DOHH2 (cell line): Measurements from ENCODE around the gene HERC2.

ENCODE experiments used
- H3F3A ChIP-seq: fragments of 200-600 bp; sonication (generic), shearing (Covaris generic); 2 replicates; pipeline ENCODE4 v1.6.0; 2016; ENCODE audit warnings: antibody characterized with exemption, mild to moderate bottlenecking; ENCODE audit not compliant: control insufficient read depth, insufficient read depth
- H3K27ac ChIP-seq: fragments of 200-600 bp; sonication (generic); 2 replicates; pipeline ENCODE4 v1.5.1; 2014; ENCODE audit warnings: low read depth, mild to moderate bottlenecking, low read length, moderate library complexity
- H3K27me3 ChIP-seq: fragments of 200-600 bp; sonication (generic); 2 replicates; pipeline ENCODE4 v1.6.1; 2014; ENCODE audit warnings: mild to moderate bottlenecking, low read length, mixed read lengths; ENCODE audit not compliant: control insufficient read depth
- H3K36me3 ChIP-seq: fragments of 200-600 bp; sonication (generic); 2 replicates; pipeline ENCODE4 v1.6.1; 2014; ENCODE audit warnings: mild to moderate bottlenecking, low read length, moderate library complexity, mixed read lengths; ENCODE audit not compliant: control insufficient read depth
- H3K4me1 ChIP-seq: fragments of 200-600 bp; sonication (generic); 2 replicates; pipeline ENCODE4 v1.6.1; 2014; ENCODE audit warnings: mild to moderate bottlenecking, low read length, mixed read lengths; ENCODE audit not compliant: control insufficient read depth
- H3K4me2 ChIP-seq: fragments of 200-600 bp; sonication (generic); 2 replicates; pipeline ENCODE4 v1.6.0; 2014; ENCODE audit warnings: mild to moderate bottlenecking, low read length, moderate library complexity
- H3K4me3 ChIP-seq: fragments of 200-600 bp; sonication (generic); 2 replicates; pipeline ENCODE4 v1.5.1; 2014; ENCODE audit warnings: mild to moderate bottlenecking, low read length, mixed read lengths
- H3K79me2 ChIP-seq: fragments of 200-600 bp; sonication (generic); 2 replicates; pipeline ENCODE4 v1.6.1; 2014; ENCODE audit warnings: mild to moderate bottlenecking, low read length, mixed read lengths; ENCODE audit not compliant: control insufficient read depth
- H3K9me2 ChIP-seq: fragments of 200-600 bp; sonication (generic); replicated peaks from 2 replicates; pipeline ENCODE4 v1.6.1; 2014; ENCODE audit warnings: mild to moderate bottlenecking, low read length, mixed read lengths; ENCODE audit not compliant: control insufficient read depth
- H3K9me3 ChIP-seq: fragments of 200-600 bp; sonication (generic); 2 replicates; pipeline ENCODE4 v1.6.1; 2014; ENCODE audit warnings: antibody characterized with exemption, low read length, mixed read lengths; ENCODE audit not compliant: control insufficient read depth, insufficient read depth
- H4K20me1 ChIP-seq: fragments of 200-600 bp; sonication (generic); 2 replicates; pipeline ENCODE4 v1.6.0; 2014; ENCODE audit warnings: low read depth, mild to moderate bottlenecking, antibody characterized with exemption, low read length, moderate library complexity; ENCODE audit not compliant: control insufficient read depth, insufficient read depth
- EZH2phosphoT487 ChIP-seq: fragments of 200-600 bp; sonication (generic); IDR thresholded peaks from 2 replicates; pipeline ENCODE4 v1.6.1; 2017; ENCODE audit warnings: borderline replicate concordance, mild to moderate bottlenecking, antibody characterized with exemption, low read length, moderate library complexity, mixed read lengths
- TF ChIP-seq, protein P1 (sequence below): fragments of 200-600 bp; sonication (generic); IDR thresholded peaks from one replicate; pipeline ENCODE4 v1.5.1; 2014; ENCODE audit warnings: antibody characterized with exemption, mild to moderate bottlenecking, low read depth, low read length; ENCODE audit not compliant: poor library complexity, severe bottlenecking

HERC2 gene

GRCh38 chr15:28094732-28095521, 227.1 kb downstream of the HERC2 start:
- Histone ChIP-seq H3K4me2 (peak overlapping the region; percentile 100), H3K27me3 (peaks cover 56% of the 10 kb centered on the region), H3K4me1 (peaks cover 18% of the 10 kb centered on the region), H3F3A (no peaks in the 10 kb centered on the region), H4K20me1 (no peaks in the 10 kb centered on the region), H3K27ac (no peak overlapping the region), H3K36me3 (no peaks in the 10 kb centered on the region), H3K79me2 (no peaks in the 10 kb centered on the region), H3K9me2 (no peaks in the 10 kb centered on the region), H3K4me3 (peak overlapping the region; percentile 79), H3K9me3 (peaks cover 12% of the 10 kb centered on the region)
- TF ChIP-seq, protein P1, sequence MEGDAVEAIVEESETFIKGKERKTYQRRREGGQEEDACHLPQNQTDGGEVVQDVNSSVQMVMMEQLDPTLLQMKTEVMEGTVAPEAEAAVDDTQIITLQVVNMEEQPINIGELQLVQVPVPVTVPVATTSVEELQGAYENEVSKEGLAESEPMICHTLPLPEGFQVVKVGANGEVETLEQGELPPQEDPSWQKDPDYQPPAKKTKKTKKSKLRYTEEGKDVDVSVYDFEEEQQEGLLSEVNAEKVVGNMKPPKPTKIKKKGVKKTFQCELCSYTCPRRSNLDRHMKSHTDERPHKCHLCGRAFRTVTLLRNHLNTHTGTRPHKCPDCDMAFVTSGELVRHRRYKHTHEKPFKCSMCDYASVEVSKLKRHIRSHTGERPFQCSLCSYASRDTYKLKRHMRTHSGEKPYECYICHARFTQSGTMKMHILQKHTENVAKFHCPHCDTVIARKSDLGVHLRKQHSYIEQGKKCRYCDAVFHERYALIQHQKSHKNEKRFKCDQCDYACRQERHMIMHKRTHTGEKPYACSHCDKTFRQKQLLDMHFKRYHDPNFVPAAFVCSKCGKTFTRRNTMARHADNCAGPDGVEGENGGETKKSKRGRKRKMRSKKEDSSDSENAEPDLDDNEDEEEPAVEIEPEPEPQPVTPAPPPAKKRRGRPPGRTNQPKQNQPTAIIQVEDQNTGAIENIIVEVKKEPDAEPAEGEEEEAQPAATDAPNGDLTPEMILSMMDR = no peak
- no peak for TF ChIP-seq EZH2phosphoT487

DNA sequence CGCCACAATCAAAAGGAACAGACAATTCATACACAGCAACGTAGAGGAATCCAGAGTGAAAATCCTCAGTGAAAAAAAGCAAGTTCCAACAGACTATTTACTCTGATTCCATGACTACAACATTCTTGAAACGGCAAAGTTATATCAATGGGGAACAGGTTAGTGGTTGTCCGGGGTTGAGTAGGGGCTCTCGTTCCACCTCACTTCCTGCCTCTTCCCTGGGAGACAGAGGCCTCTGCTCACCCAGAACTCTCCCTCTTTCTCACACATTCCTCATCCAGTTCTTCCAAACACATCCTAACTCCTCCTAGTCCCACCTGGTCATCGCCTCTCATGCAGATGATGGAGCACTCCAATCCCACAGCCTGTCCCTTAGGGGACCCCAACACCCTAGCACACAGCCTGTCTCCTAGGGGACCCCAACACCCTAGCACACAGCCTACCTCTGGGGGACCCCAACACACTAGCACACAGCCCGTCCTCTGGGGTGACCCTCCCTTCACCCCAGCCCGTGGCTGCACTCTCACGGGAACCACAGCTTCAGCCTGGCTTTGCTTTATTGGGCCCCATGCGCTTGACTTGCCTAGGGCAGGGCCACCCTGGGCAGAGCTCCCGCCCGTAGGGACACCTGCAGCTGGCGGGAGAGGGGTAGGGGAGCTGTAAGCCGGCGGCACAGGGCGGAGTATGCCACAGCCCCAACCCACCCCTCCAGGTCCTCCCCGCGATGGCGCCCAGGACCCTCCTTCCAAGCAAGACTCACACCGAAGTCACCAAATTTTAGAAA, 228.0 kb downstream of the HERC2 start:
- peaks cover 54% of the 10 kb centered on the region for H3K27me3 ChIP-seq
- H3K79me2 ChIP-seq = no peaks in the 10 kb centered on the region
- peaks cover 18% of the 10 kb centered on the region for H3K4me1 ChIP-seq
- H4K20me1 ChIP-seq = no peaks in the 10 kb centered on the region
- H3F3A ChIP-seq = no peaks in the 10 kb centered on the region
- H3K9me3 ChIP-seq = peaks cover 12% of the 10 kb centered on the region
- no peak for TF ChIP-seq EZH2phosphoT487
- TF ChIP-seq, protein P1 = no peak
- no peaks in the 10 kb centered on the region for H3K9me2 ChIP-seq
- H3K36me3 ChIP-seq = no peaks in the 10 kb centered on the region
- H3K4me3 ChIP-seq = no peak overlapping the region
- no peak overlapping the region for H3K27ac ChIP-seq
- H3K4me2 ChIP-seq = no peak overlapping the region

GRCh38 chr15:28091313-28091712, 230.7 kb downstream of the HERC2 start:
- Histone ChIP-seq H3K4me1 (peaks cover 11% of the 10 kb centered on the region), H3K27me3 (peaks cover 28% of the 10 kb centered on the region), H3K4me3 (no peak overlapping the region), H3K4me2 (no peak overlapping the region), H3K9me3 (peaks cover 12% of the 10 kb centered on the region), H3K9me2 (no peaks in the 10 kb centered on the region), H3K36me3 (no peaks in the 10 kb centered on the region), H3F3A (no peaks in the 10 kb centered on the region), H3K79me2 (no peaks in the 10 kb centered on the region), H4K20me1 (no peaks in the 10 kb centered on the region), H3K27ac (no peak overlapping the region)
- TF ChIP-seq EZH2phosphoT487 = no peak
- TF ChIP-seq, protein P1 = no peak
